ENCODE data around the gene GFOD2.

DNA sequence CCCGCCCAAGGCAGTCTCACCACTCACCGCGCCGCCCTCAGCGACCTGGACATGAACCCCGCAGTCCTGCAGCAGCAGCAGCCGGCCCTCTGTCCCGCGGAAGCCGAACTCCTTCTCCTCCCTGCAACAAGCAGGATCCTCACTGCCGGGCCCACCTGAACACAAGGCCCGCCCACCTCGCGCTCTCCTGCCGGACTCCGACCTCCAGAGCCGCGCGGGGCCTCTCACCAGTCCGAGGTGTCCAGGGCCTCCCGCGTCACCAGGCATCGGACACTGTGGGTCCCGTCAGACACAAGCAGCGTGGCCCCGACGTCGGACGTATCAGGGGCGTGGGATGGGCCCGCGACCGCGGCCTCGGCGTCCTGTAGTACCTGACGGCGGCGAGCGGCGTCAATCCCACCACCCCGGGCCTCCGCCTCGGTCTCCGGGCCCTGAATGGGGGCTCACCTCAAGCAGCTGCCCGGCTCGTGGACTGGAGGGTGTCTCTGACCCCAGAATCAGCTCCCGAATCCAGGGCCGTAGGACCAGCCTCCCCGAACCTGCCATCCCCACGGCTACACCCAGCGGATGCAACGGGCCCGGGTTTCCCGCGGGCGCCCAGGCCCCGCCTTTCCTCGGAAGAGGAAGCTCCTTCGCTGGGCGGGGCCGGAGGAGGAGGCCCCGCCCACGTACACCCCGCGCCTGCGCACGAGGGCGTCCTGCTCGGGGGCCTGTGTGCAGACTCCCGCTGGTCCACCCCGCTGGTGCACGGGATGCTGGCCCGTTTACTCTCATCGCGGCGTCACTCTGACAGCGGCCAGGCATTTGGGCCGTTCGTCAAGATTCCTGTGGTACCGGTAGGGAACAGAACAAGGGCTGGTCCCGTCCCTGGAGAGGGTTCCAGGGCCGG is 59.2 kb downstream of the GFOD2 start, which contains the start of gene ACD:
- TF ChIP-seq, protein P1, sequence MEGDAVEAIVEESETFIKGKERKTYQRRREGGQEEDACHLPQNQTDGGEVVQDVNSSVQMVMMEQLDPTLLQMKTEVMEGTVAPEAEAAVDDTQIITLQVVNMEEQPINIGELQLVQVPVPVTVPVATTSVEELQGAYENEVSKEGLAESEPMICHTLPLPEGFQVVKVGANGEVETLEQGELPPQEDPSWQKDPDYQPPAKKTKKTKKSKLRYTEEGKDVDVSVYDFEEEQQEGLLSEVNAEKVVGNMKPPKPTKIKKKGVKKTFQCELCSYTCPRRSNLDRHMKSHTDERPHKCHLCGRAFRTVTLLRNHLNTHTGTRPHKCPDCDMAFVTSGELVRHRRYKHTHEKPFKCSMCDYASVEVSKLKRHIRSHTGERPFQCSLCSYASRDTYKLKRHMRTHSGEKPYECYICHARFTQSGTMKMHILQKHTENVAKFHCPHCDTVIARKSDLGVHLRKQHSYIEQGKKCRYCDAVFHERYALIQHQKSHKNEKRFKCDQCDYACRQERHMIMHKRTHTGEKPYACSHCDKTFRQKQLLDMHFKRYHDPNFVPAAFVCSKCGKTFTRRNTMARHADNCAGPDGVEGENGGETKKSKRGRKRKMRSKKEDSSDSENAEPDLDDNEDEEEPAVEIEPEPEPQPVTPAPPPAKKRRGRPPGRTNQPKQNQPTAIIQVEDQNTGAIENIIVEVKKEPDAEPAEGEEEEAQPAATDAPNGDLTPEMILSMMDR (IDR thresholded peaks at IDR 0.05; ENCODE audit: extremely low read depth in 1 of 2, insufficient read depth in 1 of 2, low read depth in 1 of 2, low read length in 2 of 2): no peak
- peak; percentile 79 for TF ChIP-seq POLR2A (IDR thresholded peaks at IDR 0.05; ENCODE audit: low read depth, low read length)
- TF ChIP-seq EZH2 (IDR thresholded peaks at IDR 0.05; ENCODE audit: borderline replicate concordance, low read depth, low read length, severe bottlenecking): no peak
